Mammary epithelial cell (primary cell): Measurements from ENCODE around the gene RBM4B.

Source experiments
- CTCF ChIP-seq, 2 donors: IDR thresholded peaks in 1 of 2; conservative IDR thresholded peaks in 1 of 2; 2 replicates each; pipeline ENCODE4 v1.5.1; 2011 to 2012; ENCODE audit warnings: inconsistent platforms in 2 of 2, low read length in 2 of 2, mild to moderate bottlenecking in 2 of 2, control low read depth in 1 of 2, low read depth in 1 of 2; ENCODE audit not compliant: insufficient read depth in 1 of 2; ENCODE audit errors: extremely low read depth in 1 of 2
- EZH2 ChIP-seq: IDR thresholded peaks from 2 replicates; pipeline ENCODE4 v1.6.1; 2012; ENCODE audit warnings: low read length, inconsistent platforms, borderline replicate concordance

GRCh38 chr11:66705587-66706335 lies 28.1 kb upstream of the RBM4B start:
- no peak for TF ChIP-seq CTCF (conservative IDR thresholded peaks at IDR 0.05 in 1 of 2, IDR thresholded peaks at IDR 0.05 in 1 of 2; ENCODE audit: extremely low read depth in 1 of 2, insufficient read depth in 1 of 2, low read depth in 1 of 2, low read length in 2 of 2)
- no peak for TF ChIP-seq EZH2
